K562 (cell line): ENCODE measurements around the gene GALK2.

ENCODE experiments used
- CHD2 ChIP-seq: IDR thresholded peaks from 2 replicates; pipeline ENCODE4 v1.6.1; 2011; ENCODE audit warnings: low read depth, low read length
- EZH2 ChIP-seq: IDR thresholded peaks from 2 replicates; pipeline ENCODE4 v1.6.1; 2012; ENCODE audit warnings: low read depth, mild to moderate bottlenecking, inconsistent platforms, low read length, borderline replicate concordance
- GATA2 ChIP-seq: sonication (generic); formaldehyde crosslinking; IDR thresholded peaks from 2 replicates; pipeline ENCODE4 v1.4.0; 2020; ENCODE audit warnings: mild to moderate bottlenecking, missing genetic modification reagents
- MEIS2 ChIP-seq: fragments of 450-650 bp; IDR thresholded peaks from 2 replicates; pipeline ENCODE4 v1.6.1; 2014; ENCODE audit warnings: mild to moderate bottlenecking; ENCODE audit not compliant: partially characterized antibody
- NR4A1 ChIP-seq, 2 experiments: fragments of 250-450 bp in 1 of 2; fragments of 450-650 bp in 1 of 2; sonication (Bioruptor Pico) in 1 of 2; IDR thresholded peaks; 2 replicates each; pipeline versions ENCODE4 v1.4.0 to v1.6.1; 2016 to 2020; ENCODE audit warnings: mild to moderate bottlenecking in 2 of 2, missing compliant biosample characterization in 1 of 2, missing genetic modification characterization in 1 of 2, moderate library complexity in 1 of 2
- RFX5 ChIP-seq: IDR thresholded peaks from 2 replicates; pipeline ENCODE4 v1.6.1; 2011; ENCODE audit warnings: low read depth, mild to moderate bottlenecking, improper control_type of control experiment, low read length
- RNF2 ChIP-seq: sonication (generic); IDR thresholded peaks from 2 replicates; pipeline ENCODE4 v1.6.1; 2016
- ZBTB7A ChIP-seq: IDR thresholded peaks from 2 replicates; pipeline ENCODE4 v1.6.1; 2011; ENCODE audit warnings: low read depth, mild to moderate bottlenecking, low read length, moderate library complexity, borderline replicate concordance; ENCODE audit not compliant: control insufficient read depth
- ZNF274 ChIP-seq: IDR thresholded peaks from 2 replicates; pipeline ENCODE4 v1.6.1; 2011; ENCODE audit warnings: low read depth, mild to moderate bottlenecking, low read length, moderate library complexity, borderline replicate concordance
- ZNF384 ChIP-seq: IDR thresholded peaks from 2 replicates; pipeline ENCODE4 v1.6.1; 2012; ENCODE audit warnings: low read depth, low read length, improper control_type of control experiment
- TF ChIP-seq, protein P1 (sequence below): sonication (generic); formaldehyde crosslinking; IDR thresholded peaks from 2 replicates; pipeline ENCODE4 v1.8.1; 2022; ENCODE audit warnings: missing genetic modification reagents
- TF ChIP-seq, protein P2 (sequence below): fragments of 150-350 bp; IDR thresholded peaks from 2 replicates; pipeline ENCODE4 v1.6.1; 2014; ENCODE audit warnings: low read depth, mild to moderate bottlenecking, low read length, borderline replicate concordance

DNA sequence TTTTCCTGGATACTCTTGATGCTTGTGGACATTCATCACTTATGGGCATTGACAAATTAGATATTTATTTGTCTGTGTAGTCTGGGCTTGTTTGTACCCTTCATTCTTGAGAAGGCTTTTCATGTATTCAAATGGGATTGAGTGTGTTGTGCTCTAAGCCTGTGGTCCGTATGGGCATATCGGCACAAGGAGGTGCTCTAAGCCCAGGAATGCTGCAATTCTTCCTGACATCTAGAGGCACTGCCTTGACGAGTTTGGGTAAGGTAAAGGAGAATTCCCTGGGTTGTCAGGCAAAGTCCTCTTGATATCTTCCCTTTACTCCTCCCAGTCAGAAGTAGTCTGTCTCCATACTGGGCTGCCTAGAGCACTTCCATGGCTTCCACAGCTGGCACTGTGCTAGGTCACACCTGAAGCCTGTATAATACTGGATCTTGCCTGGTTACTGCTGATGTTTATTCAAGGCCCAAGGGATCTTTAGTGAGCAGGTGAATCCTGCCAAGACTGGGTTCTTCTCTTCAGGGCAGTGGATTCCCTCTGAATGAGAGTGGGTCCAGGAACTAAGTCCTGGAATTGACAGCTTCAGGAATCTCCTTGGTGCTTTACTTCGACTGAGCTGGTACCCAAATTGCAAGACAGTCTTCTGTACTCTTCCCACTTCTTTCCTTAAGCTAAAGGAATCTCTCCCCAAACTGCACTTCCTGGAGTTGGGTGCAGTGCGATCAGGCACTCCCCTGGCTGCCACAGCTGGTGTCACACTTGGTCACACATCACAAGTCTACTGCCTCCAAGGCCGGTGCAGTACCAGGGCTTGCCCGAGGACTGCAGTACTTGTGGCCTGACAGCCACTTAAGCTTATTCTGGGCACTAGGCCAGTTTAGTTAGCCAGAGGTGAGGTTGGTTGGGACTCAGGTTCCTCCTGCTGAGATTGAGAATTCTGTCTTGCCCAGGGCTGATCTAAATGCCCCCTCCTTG is 46.0 kb downstream of the GALK2 start:
- TF ChIP-seq GATA2 (CRISPR knock-in tag) (no peak), ZNF274 (no peak), ZBTB7A (no peak), RFX5 (no peak), EZH2 (no peak), NR4A1 (CRISPR knock-in tag; IDR thresholded peaks at IDR 0.05) (no peak), NR4A1 (tag; IDR thresholded peaks at IDR 0.05) (no peak), ZNF384 (no peak), CHD2 (no peak), MEIS2 (no peak), RNF2 (no peak)
- TF ChIP-seq, protein P1, sequence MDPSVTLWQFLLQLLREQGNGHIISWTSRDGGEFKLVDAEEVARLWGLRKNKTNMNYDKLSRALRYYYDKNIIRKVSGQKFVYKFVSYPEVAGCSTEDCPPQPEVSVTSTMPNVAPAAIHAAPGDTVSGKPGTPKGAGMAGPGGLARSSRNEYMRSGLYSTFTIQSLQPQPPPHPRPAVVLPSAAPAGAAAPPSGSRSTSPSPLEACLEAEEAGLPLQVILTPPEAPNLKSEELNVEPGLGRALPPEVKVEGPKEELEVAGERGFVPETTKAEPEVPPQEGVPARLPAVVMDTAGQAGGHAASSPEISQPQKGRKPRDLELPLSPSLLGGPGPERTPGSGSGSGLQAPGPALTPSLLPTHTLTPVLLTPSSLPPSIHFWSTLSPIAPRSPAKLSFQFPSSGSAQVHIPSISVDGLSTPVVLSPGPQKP (CRISPR knock-in tag) = no peak
- TF ChIP-seq, protein P2, sequence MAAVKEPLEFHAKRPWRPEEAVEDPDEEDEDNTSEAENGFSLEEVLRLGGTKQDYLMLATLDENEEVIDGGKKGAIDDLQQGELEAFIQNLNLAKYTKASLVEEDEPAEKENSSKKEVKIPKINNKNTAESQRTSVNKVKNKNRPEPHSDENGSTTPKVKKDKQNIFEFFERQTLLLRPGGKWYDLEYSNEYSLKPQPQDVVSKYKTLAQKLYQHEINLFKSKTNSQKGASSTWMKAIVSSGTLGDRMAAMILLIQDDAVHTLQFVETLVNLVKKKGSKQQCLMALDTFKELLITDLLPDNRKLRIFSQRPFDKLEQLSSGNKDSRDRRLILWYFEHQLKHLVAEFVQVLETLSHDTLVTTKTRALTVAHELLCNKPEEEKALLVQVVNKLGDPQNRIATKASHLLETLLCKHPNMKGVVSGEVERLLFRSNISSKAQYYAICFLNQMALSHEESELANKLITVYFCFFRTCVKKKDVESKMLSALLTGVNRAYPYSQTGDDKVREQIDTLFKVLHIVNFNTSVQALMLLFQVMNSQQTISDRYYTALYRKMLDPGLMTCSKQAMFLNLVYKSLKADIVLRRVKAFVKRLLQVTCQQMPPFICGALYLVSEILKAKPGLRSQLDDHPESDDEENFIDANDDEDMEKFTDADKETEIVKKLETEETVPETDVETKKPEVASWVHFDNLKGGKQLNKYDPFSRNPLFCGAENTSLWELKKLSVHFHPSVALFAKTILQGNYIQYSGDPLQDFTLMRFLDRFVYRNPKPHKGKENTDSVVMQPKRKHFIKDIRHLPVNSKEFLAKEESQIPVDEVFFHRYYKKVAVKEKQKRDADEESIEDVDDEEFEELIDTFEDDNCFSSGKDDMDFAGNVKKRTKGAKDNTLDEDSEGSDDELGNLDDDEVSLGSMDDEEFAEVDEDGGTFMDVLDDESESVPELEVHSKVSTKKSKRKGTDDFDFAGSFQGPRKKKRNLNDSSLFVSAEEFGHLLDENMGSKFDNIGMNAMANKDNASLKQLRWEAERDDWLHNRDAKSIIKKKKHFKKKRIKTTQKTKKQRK = no peak
